Aorta (tissue), 5 donors: ENCODE results near the gene IMP4. TPM values are rescaled to one million over a fixed set of nuclear protein-coding genes. Genes with fewer than 3 reads are reported as not detected.

Experiments used
- ATAC-seq: fragments of 200-7000 bp; cut with Tn5 transposase; one replicate; pipeline ENCODE4 v1.9.1; 2022; ENCODE audit warnings: moderate library complexity; ENCODE audit not compliant: low FRiP score
- DNase-seq, 2 donors: peaks; one replicate each; pipeline ENCODE4 v3.0.0-alpha.2; 2020
- H3K27ac ChIP-seq, 2 donors: one replicate each; pipeline ENCODE4 v1.5.1; 2013; ENCODE audit warnings: low read length in 2 of 2, mild to moderate bottlenecking in 2 of 2, moderate library complexity in 2 of 2, control low read depth in 1 of 2, inconsistent platforms in 1 of 2, low read depth in 1 of 2
- H3K27me3 ChIP-seq, 2 donors: one replicate each; pipeline ENCODE4 v1.6.1; 2013; ENCODE audit warnings: control low read depth in 1 of 2, low read length in 1 of 2, mild to moderate bottlenecking in 1 of 2, moderate library complexity in 1 of 2; ENCODE audit not compliant: insufficient read depth in 2 of 2, control insufficient read depth in 1 of 2
- H3K36me3 ChIP-seq, 2 donors: one replicate each; pipeline ENCODE4 v1.6.1; 2013; ENCODE audit warnings: control low read depth in 1 of 2, low read length in 1 of 2, mild to moderate bottlenecking in 1 of 2; ENCODE audit not compliant: insufficient read depth in 2 of 2, control insufficient read depth in 1 of 2
- H3K4me1 ChIP-seq, 2 donors: one replicate each; pipeline ENCODE4 v1.6.1; 2013; ENCODE audit warnings: low read length in 2 of 2, control low read depth in 1 of 2, mild to moderate bottlenecking in 1 of 2, moderate library complexity in 1 of 2; ENCODE audit not compliant: insufficient read depth in 2 of 2, control insufficient read depth in 1 of 2
- H3K4me3 ChIP-seq, 2 donors: one replicate each; pipeline ENCODE4 v1.5.1; 2013; ENCODE audit warnings: low read length in 2 of 2, control low read depth in 1 of 2, mild to moderate bottlenecking in 1 of 2
- H3K9me3 ChIP-seq: one replicate; pipeline ENCODE4 v1.6.1; 2013; ENCODE audit warnings: mild to moderate bottlenecking, low read length; ENCODE audit not compliant: control insufficient read depth
- WGBS, 2 donors: extraction: QIAGEN DNeasy Blood & Tissue Kit; methylation state at CpG; one replicate each; pipeline ENCODE4 v1.1.7; 2013; 5-methylcytosine and 5-hydroxymethylcytosine counted together
- intact Hi-C, 2 donors: fragments of 100-400 bp; cut with DNase I; formaldehyde crosslinking; loops; one replicate each; pipeline versions ENCODE4 v1.14.2 to v1.15.0; 2022
- polyA plus RNA-seq, 2 donors: library from polyadenylated mRNA; stranded (reverse); fragments of 200-250 nt; gene quantifications; one replicate each; pipeline ENCODE4 v1.2.3, GENCODE V29; 2013
- total RNA-seq, 2 donors: library from RNA; stranded (reverse); fragmentation: NEBNext Ultra II Directional; extraction: Animal tissue kit (Norgen Biotek cat#: 25700); gene quantifications; one replicate each; pipeline ENCODE4 v1.2.1, GENCODE V29; 2021
- donor health status: healthy with polysubstance abuse.
- donor health status: Bipolar disorder and iron deficiency.
- donor health status: DM: no; HTN: no; CAD: no.
- donor health status: DM: no; HTN: no; CAD: no.
- donor health status: DM: yes; HTN: yes; CAD: no.

The IMP4 gene
- total and polyA plus RNA-seq, 4 donors, result 42.4 to 77.2 (median 45.7) TPM

DNA sequence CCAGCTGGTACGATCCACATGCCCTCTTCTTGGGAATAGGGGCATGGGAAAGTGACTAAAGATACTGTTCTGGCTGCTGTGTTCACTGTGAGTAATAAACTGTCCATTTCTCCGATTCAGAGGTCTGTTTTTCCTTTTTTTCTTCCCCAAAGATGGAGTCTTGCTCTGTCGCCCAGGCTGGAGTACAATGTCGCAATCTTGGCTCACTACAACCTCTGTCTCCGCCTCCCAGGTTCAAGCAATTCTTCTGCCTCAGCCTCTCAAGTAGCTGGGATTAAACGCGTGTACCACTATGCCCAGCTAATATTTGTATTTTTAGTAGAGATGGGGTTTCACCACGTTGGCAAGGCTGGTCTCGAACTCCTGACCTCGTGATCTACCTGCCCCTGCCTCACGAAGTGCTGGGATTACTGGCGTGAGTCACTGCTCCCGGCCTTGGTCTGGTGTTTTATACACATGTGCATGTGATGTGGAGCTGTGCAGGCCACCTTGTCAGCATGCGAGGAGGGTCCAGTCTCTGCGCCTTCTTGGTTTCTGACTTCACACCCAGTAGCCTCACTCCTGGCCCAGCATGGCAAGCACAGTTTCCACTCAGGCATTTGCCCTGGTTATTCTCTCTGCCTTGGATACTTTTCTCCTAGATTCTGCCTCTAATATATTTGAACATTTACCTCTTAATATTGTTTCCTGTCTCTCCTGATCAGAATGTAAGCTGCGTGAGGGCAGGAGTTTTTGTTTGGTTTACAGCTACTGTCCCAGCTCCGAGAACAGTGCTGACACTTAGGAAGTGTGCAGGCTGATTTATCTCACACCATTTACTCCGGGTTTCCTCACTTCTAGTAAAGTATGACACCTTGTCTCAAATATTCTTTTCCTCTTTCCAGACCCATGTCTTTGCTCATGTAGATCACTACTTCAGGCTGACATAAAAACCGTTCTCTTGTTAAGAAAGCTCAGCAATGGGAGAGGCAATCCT is 32.9 kb downstream of the IMP4 start:
- ATAC-seq, result no peak
- no peak overlapping the region for H3K4me3 ChIP-seq
- WGBS, 2 donors, result 92 to 94% methylated on average over 19 of the region's 19 CpGs
- H3K36me3 ChIP-seq, result no peaks in the 10 kb centered on the region
- no peaks in the 10 kb centered on the region for H3K4me1 ChIP-seq
- DNase-seq, result no peak
- no peak overlapping the region for H3K27ac ChIP-seq
- H3K9me3 ChIP-seq, result no peaks in the 10 kb centered on the region
- no peaks in the 10 kb centered on the region for H3K27me3 ChIP-seq
- intact Hi-C loops, result loop anchor here in 1 of 2 donors (10.0 kb wide), 1 partner anchor 419 kb away; no protein-coding TSS in a partner anchor

DNA sequence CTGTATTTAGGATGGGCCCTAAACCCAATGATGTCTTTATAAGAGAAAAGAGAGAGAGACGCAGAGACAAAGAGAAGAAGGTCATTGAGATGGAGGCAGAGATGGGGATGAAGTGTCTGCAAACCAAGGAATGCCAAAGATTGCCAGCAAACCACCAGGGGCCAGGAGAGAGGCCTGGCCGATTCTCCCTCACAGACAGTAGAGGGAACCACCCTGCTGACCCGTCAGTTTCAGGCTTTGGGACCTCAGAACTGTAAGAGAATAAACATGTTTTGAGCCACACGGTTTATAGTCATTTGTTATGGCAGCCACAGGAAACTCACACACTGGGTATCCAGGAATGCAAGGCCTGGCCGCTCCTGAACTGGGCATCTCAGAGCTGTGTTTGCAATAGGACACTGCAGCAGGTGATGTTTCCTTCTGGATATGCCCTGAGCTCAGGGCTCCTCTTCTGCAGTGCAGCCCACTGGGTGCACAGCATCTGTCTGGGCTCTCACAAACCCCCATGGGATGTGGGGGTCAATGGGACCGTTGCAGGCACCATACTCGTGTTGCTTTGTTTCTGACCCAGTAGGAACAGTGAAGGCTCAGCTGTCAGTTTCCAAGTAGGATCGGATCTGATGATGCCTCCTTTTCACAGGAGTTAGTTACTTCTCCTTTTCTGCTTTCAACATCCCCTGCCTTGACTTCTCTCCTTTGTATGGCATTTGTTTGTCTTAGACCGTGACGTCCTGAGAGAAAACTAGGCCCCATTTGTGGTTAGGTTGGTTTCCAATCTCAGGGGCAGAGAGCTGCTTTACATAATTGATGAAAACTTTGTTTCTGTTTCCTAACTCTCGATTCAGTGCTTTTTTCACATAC is 34.0 kb downstream of the IMP4 start:
- 77 to 85% methylated on average over 11 of the region's 11 CpGs for WGBS, 2 donors
- intact Hi-C loops, result loop anchor here in 1 of 2 donors (10.0 kb wide), 1 partner anchor 418 kb away; no protein-coding TSS in a partner anchor
- Histone ChIP-seq H3K36me3 (peaks cover 0 to 2% of the 10 kb centered on the region in 2 donors), H3K27me3 (no peaks in the 10 kb centered on the region), H3K4me1 (no peaks in the 10 kb centered on the region), H3K27ac (no peak overlapping the region), H3K9me3 (no peaks in the 10 kb centered on the region), H3K4me3 (no peak overlapping the region)
- DNase-seq (no peak), ATAC-seq (no peak)

DNA sequence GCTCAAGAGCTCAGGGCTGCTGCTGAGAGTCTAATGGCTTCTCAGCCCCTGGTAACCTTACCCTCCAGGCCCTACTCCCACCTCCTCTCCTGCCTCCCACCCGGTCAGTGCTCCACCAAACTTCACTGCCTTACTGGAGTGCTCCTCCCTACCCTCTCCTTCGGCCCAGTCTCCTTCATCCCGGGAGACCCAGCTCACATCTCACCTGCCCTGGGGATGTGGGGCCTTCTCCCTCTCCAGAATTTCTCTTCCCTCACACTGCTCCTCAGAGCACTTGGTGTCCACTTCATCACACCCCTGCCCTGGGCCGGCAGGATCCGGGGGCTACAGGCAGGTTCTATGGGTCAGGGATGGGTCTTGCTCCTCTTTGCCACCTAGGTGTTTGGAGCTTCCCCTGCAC is 34.8 kb downstream of the IMP4 start:
- H3K36me3 ChIP-seq, result peaks cover 0 to 2% of the 10 kb centered on the region in 2 donors
- no peak overlapping the region for H3K4me3 ChIP-seq
- DNase-seq (no peak), ATAC-seq (no peak)
- no peak overlapping the region for H3K27ac ChIP-seq
- no peaks in the 10 kb centered on the region for H3K4me1 ChIP-seq
- WGBS, 2 donors, result 91% methylated on average over 5 of the region's 5 CpGs
- intact Hi-C loops, result loop anchor here in 1 of 2 donors (10.0 kb wide), 1 partner anchor 417 kb away; no protein-coding TSS in a partner anchor
- no peaks in the 10 kb centered on the region for H3K27me3 ChIP-seq
- no peaks in the 10 kb centered on the region for H3K9me3 ChIP-seq

DNA sequence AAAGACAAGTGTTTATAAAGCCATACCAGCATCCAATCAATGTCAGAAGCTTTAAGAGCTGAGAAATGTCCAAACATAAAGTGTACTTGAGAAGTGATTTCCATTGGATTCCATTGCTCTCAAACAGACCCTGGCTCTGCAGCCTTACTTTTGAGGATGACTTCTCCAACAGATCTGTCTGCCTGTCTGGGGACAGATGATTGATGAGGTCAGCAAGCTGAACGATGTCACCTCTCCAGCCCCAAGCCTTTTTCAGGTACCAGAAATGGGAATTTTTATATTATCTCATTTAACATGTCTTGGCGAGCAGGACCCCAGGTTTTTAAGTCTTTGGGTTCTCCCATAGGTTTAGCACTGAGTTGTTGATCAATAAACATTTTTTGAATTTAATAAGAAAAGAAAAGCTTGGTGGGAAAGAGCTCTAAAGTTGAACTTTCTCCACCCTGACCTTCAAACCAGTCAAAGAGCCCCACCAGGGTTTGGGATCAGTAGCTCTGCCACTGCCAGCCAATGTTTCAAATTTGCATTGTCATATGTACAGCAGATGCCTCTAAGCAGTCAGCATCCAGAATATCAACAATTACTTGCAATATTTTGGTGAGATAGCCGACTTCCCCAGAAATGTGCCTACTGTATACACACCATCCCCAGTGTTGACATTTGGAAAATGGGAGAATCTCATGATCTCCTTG is 35.7 kb downstream of the IMP4 start:
- WGBS, 2 donors, result 78 to 88% methylated on average over 3 of the region's 3 CpGs
- DNase-seq (no peak), ATAC-seq (no peak)
- Histone ChIP-seq H3K4me1 (no peaks in the 10 kb centered on the region), H3K4me3 (no peak overlapping the region), H3K27ac (no peak overlapping the region), H3K9me3 (no peaks in the 10 kb centered on the region), H3K27me3 (no peaks in the 10 kb centered on the region), H3K36me3 (peaks cover 0 to 2% of the 10 kb centered on the region in 2 donors)
- intact Hi-C loops, result loop anchor here in 1 of 2 donors (10.0 kb wide), 1 partner anchor 416 kb away; no protein-coding TSS in a partner anchor

DNA sequence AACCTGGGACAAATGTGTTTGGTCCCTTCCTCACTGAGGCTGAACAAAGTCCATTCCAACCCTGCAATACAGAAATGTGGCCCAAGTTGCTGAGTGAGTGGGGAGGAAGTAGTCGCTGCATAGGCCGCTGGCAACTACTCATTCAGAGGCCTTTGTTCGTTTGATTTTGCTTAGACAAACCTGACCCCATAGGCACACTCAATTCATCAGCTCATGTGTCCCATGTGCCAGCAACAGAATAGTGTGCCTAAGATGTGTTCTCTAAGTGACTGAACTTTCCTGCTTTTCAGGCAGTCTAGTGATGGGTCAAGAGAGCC is 36.2 kb downstream of the IMP4 start:
- Histone ChIP-seq H3K9me3 (no peaks in the 10 kb centered on the region), H3K27ac (no peak overlapping the region), H3K36me3 (peaks cover 0 to 2% of the 10 kb centered on the region in 2 donors), H3K4me3 (no peak overlapping the region), H3K27me3 (no peaks in the 10 kb centered on the region), H3K4me1 (no peaks in the 10 kb centered on the region)
- ATAC-seq (no peak), DNase-seq (no peak)
- intact Hi-C loops, result loop anchor here in 1 of 2 donors (10.0 kb wide), 1 partner anchor 416 kb away; no protein-coding TSS in a partner anchor
- 90% methylated on average over 3 of the region's 3 CpGs for WGBS, 2 donors

DNA sequence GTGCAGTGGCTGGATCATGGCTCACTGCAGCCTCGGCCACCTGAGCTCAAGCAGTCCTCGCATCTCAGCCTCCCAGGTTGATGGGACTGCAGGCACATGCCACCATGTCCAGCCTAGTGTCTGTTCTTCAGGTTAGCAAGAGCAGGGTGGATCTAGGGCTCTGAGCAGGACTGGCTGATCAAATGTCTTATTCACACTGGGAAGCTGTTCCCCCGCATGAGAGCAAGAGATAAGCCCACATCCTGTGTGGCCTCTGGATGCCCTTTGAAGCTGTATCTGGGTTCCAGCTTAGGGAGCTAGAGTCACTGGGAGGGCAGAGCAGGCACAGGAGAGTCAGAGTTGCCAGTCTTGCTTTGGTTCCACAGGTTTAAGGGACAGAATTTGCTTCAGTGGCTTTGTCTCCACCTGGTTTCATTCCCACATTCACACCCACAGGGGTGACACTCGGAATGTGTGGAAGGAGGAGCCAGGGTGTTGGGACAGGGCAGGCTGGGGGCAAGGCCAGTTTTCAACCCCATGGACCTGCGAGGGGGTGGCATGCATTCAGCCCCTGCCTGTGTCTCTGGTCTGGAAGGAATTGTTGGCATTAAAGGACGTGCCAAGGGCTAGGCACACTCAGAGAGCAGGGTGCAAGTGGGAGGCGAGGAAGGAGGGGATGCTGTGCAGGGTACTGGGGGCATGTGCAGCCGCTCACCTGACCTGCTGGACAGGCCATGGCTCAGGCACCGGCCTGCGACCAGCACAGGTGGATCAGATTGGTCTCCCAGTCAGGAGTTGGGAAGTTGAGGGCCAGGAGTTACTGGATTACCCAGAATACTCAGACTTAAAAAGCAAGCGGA is 37.6 kb downstream of the IMP4 start:
- Histone ChIP-seq H3K4me1 (no peaks in the 10 kb centered on the region), H3K27me3 (no peaks in the 10 kb centered on the region), H3K9me3 (no peaks in the 10 kb centered on the region), H3K36me3 (peaks cover 0 to 2% of the 10 kb centered on the region in 2 donors), H3K27ac (no peak overlapping the region), H3K4me3 (no peak overlapping the region)
- ATAC-seq, result no peak
- no peak for DNase-seq
- intact Hi-C loops, result no loop called here
- WGBS, 2 donors, result 92 to 94% methylated on average over 11 of the region's 11 CpGs

DNA sequence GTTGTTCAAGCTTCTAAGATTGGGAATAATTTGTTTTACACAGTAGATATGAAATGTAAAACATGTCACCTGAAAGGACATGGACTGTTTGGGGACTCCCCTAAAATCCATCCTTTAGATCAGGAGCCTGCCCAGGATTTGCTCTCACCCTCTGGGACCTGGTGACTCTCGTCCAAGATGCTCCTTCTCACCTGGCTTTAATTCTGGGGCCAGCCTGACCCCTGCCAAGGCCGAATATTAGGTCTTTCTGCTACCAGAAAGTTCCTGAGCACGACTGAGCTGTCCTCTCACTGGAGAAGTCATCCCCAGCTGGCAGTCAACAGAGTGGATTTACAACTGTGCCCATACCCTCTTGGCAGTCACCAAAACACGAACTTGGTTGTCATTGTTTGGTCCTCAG is 38.4 kb downstream of the IMP4 start:
- WGBS, 2 donors, result 92 to 93% methylated on average over 4 of the region's 4 CpGs
- ATAC-seq, result no peak

More for the DNA sequence above, 38.4 kb downstream of the IMP4 start:
- H3K36me3 ChIP-seq, result peaks cover 0 to 2% of the 10 kb centered on the region in 2 donors
- H3K4me1 ChIP-seq, result no peaks in the 10 kb centered on the region
- H3K4me3 ChIP-seq, result no peak overlapping the region
- no peaks in the 10 kb centered on the region for H3K27me3 ChIP-seq
- no peaks in the 10 kb centered on the region for H3K9me3 ChIP-seq
- no peak overlapping the region for H3K27ac ChIP-seq
- no peak for DNase-seq
- intact Hi-C loops, result no loop called here
